ENCODE data around the gene EIF2S2. TPM values are rescaled to one million over a fixed set of nuclear protein-coding genes. Genes with fewer than 3 reads are reported as not detected.

EIF2S2 gene
- total RNA-seq, 1 donor from 2014 or later, result 152 TPM

DNA sequence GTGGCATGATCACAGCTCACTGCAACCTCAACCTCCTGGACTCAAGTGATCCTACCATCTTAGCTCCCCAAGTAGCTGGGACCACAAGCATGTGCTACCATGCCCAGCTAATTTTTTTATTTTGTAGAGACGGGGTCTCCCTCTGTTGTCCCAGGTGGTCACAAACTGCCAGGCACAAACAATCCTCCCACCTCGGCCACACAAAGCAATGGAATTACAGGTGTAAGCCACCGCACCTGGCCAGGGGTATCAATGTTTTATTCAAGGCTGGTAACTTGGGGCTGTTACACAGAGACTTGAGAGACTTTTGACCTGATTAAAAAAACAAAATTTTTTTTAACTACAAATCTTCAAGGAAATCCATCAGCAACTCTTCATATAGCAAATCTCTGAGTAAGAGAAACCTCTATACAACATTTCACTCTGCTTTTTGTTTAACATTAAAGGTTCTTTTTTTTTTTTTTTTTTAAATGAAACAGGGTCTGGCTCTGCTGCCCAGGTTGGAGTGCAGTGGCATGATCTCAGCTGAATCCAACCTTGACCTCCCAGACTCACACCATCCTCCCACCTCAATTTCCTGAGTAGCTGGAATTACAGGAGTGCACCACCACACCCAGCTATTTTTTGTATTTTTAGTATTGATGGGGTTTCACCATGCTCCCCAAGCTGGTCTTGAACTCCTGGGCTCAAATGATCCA is 5.9 kb downstream of the EIF2S2 start:
- peaks cover 70% of the 10 kb centered on the region for H3K4me1 Mint-ChIP-seq (ENCODE audit: low read depth)
- no peak for TF ChIP-seq CTCF (IDR thresholded peaks at IDR 0.05)
- no peak overlapping the region for H3K4me3 Mint-ChIP-seq (ENCODE audit: unreplicated experiment)
- H3K36me3 Mint-ChIP-seq (ENCODE audit: low read depth), result peaks cover 51% of the 10 kb centered on the region
- H3K9me3 Mint-ChIP-seq (ENCODE audit: low read depth), result no peaks in the 10 kb centered on the region
- H3K27ac Mint-ChIP-seq (ENCODE audit: unreplicated experiment), result no peak overlapping the region
- no peaks in the 10 kb centered on the region for H3K27me3 Mint-ChIP-seq (ENCODE audit: low read depth)
- DNase-seq (ENCODE audit: low spot score), result no peak

DNA sequence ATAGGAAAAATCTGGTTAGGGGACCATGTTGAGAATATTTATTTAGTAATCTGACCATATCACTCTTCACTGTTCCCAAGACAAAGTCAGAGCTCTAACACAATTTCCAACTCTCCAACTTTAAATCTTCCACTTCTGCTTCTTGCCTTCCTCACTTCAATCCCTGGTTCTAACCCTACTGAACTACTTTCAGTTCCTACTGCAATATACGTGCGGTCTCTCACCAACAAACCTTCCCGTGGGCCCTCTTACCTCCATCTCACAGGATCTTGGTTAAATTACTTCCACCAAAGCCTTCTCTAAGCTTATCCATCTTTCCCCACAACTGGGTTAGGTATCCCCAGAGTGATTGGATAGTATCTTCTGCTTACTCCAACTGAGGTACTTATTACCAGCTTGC is 8.0 kb downstream of the EIF2S2 start:
- Mint-ChIP-seq H3K4me1 (ENCODE audit: low read depth) (peaks cover 54% of the 10 kb centered on the region), H3K27ac (ENCODE audit: unreplicated experiment) (peak overlapping the region; percentile 22), H3K36me3 (ENCODE audit: low read depth) (peaks cover 57% of the 10 kb centered on the region)

DNA sequence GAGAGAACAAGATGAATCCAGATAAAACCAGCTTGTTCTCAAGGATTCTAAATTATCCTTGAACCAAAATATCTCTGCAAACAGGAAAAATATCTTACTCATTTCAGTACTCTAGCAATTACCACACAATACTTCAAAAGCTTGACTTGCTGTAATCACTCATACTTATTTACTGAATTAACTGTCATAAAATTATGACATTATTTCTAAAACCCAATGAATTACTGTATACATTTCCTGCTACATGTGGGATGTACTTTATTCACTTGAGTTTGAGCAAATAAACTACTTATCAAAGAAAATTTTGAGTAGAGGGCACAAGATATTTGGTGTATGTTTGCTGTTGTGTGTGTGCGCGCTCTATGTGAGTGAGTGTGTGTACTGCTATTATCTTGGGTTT is 9.7 kb downstream of the EIF2S2 start:
- H3K4me3 Mint-ChIP-seq (ENCODE audit: unreplicated experiment), result no peak overlapping the region
- DNase-seq (ENCODE audit: low spot score), result no peak
- H3K27me3 Mint-ChIP-seq (ENCODE audit: low read depth), result no peaks in the 10 kb centered on the region
- H3K36me3 Mint-ChIP-seq (ENCODE audit: low read depth), result peaks cover 64% of the 10 kb centered on the region
- no peak overlapping the region for H3K27ac Mint-ChIP-seq (ENCODE audit: unreplicated experiment)
- TF ChIP-seq CTCF (IDR thresholded peaks at IDR 0.05), result no peak
- no peaks in the 10 kb centered on the region for H3K9me3 Mint-ChIP-seq (ENCODE audit: low read depth)
- H3K4me1 Mint-ChIP-seq (ENCODE audit: low read depth), result peaks cover 37% of the 10 kb centered on the region

More for the DNA sequence above, 8.0 kb downstream of the EIF2S2 start:
- no peaks in the 10 kb centered on the region for H3K27me3 Mint-ChIP-seq (ENCODE audit: low read depth)
- DNase-seq (ENCODE audit: low spot score), result no peak
- TF ChIP-seq CTCF (IDR thresholded peaks at IDR 0.05), result no peak
- no peak overlapping the region for H3K4me3 Mint-ChIP-seq (ENCODE audit: unreplicated experiment)
- no peaks in the 10 kb centered on the region for H3K9me3 Mint-ChIP-seq (ENCODE audit: low read depth)

DNA sequence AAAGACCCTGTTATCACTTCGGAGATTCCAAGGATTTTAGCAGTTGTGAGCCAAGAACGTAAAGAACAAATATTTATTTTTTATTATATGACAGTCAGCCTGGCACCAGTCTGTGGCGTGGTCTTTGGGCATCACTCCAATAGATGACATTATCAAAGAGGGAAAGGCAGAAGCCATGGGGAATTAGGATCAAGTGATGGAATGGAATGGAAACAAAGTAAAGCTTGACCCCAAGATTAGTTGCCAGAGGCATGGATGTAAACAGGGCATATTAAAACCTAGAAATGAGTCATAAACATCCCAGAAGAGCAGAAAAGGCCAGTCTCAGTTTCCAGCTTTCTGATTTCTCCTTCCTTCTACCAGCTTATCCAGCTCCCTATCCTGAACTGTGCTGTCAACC is 11.5 kb downstream of the EIF2S2 start:
- H3K9me3 Mint-ChIP-seq (ENCODE audit: low read depth), result no peaks in the 10 kb centered on the region
- H3K27ac Mint-ChIP-seq (ENCODE audit: unreplicated experiment), result peak overlapping the region; percentile 12
- DNase-seq (ENCODE audit: low spot score), result no peak
- TF ChIP-seq CTCF (IDR thresholded peaks at IDR 0.05), result no peak
- peaks cover 79% of the 10 kb centered on the region for H3K36me3 Mint-ChIP-seq (ENCODE audit: low read depth)
- no peak overlapping the region for H3K4me3 Mint-ChIP-seq (ENCODE audit: unreplicated experiment)
- H3K4me1 Mint-ChIP-seq (ENCODE audit: low read depth), result peaks cover 21% of the 10 kb centered on the region
- H3K27me3 Mint-ChIP-seq (ENCODE audit: low read depth), result no peaks in the 10 kb centered on the region

- no peak overlapping the region for H3K4me3 Mint-ChIP-seq (ENCODE audit: unreplicated experiment)
- TF ChIP-seq CTCF (IDR thresholded peaks at IDR 0.05), result no peak
- H3K36me3 Mint-ChIP-seq (ENCODE audit: low read depth), result peaks cover 71% of the 10 kb centered on the region
- no peaks in the 10 kb centered on the region for H3K27me3 Mint-ChIP-seq (ENCODE audit: low read depth)
- H3K9me3 Mint-ChIP-seq (ENCODE audit: low read depth), result no peaks in the 10 kb centered on the region
- DNase-seq (ENCODE audit: low spot score), result no peak
- no peak overlapping the region for H3K27ac Mint-ChIP-seq (ENCODE audit: unreplicated experiment)
- H3K4me1 Mint-ChIP-seq (ENCODE audit: low read depth), result peaks cover 12% of the 10 kb centered on the region
Measured at GRCh38 chr20:34099675-34100074, 12.4 kb downstream of the EIF2S2 start.

All from chondrocyte (in vitro differentiated cells).